Mesenchymal stem cell (in vitro differentiated cells and primary cell): Measurements from ENCODE around the gene CPNE4.

ENCODE experiments used
- DNase-seq: peaks from one replicate; pipeline ENCODE4 v3.0.0-alpha.2; 2013
- H2AFZ ChIP-seq: one replicate; pipeline ENCODE4 v1.6.1; 2013; ENCODE audit warnings: low read depth, mild to moderate bottlenecking, control low read depth, inconsistent platforms, low read length, moderate library complexity
- H2AK5ac ChIP-seq: 2 replicates; pipeline ENCODE4 v1.6.1; 2013; ENCODE audit warnings: low read length, moderate library complexity, mild to moderate bottlenecking, inconsistent platforms; ENCODE audit not compliant: severe bottlenecking
- H2BK120ac ChIP-seq: one replicate; pipeline ENCODE4 v1.6.1; 2013; ENCODE audit warnings: low read depth, mild to moderate bottlenecking, inconsistent platforms, low read length, moderate library complexity
- H2BK12ac ChIP-seq, 2 experiments: one replicate each; pipeline ENCODE4 v1.6.1; 2013; ENCODE audit warnings: inconsistent platforms in 2 of 2, low read length in 2 of 2, mild to moderate bottlenecking in 2 of 2, moderate library complexity in 2 of 2, control low read depth in 1 of 2
- H2BK15ac ChIP-seq: one replicate; pipeline ENCODE4 v1.6.1; 2013; ENCODE audit warnings: mild to moderate bottlenecking, low read depth, inconsistent platforms; ENCODE audit not compliant: poor library complexity, severe bottlenecking
- H2BK5ac ChIP-seq: 2 replicates; pipeline ENCODE4 v1.6.1; 2013; ENCODE audit warnings: low read depth, mild to moderate bottlenecking, low read length, control low read depth, inconsistent platforms; ENCODE audit not compliant: poor library complexity, severe bottlenecking
- H3K14ac ChIP-seq, 2 experiments: one replicate each; pipeline ENCODE4 v1.6.1; 2013; ENCODE audit warnings: inconsistent platforms in 2 of 2, low read length in 2 of 2, control low read depth in 1 of 2, mild to moderate bottlenecking in 1 of 2, moderate library complexity in 1 of 2
- H3K18ac ChIP-seq, 2 experiments: one replicate each; pipeline ENCODE4 v1.6.1; 2013; ENCODE audit warnings: inconsistent platforms in 2 of 2, low read length in 2 of 2, control low read depth in 1 of 2, low read depth in 1 of 2, mild to moderate bottlenecking in 1 of 2
- H3K23ac ChIP-seq, 2 experiments: one replicate each; pipeline ENCODE4 v1.6.1; 2013; ENCODE audit warnings: inconsistent platforms in 2 of 2, low read length in 2 of 2, mild to moderate bottlenecking in 2 of 2, moderate library complexity in 2 of 2, control low read depth in 1 of 2
- H3K27ac ChIP-seq: 2 replicates; pipeline ENCODE4 v1.5.1; 2013; ENCODE audit warnings: mild to moderate bottlenecking, moderate library complexity, low read length, control low read depth, inconsistent platforms; ENCODE audit not compliant: poor library complexity, severe bottlenecking
- H3K27me3 ChIP-seq, 2 experiments: 2 replicates each; pipeline versions ENCODE4 v1.6.1 to v1.7.0; 2013; ENCODE audit warnings: low read length in 2 of 2, mild to moderate bottlenecking in 2 of 2, moderate library complexity in 2 of 2, control low read depth in 1 of 2, inconsistent platforms in 1 of 2; ENCODE audit not compliant: control insufficient read depth in 1 of 2, insufficient read depth in 1 of 2
- H3K36me3 ChIP-seq, 2 experiments: 2 replicates each; pipeline versions ENCODE4 v1.6.1 to v1.7.0; 2013; ENCODE audit warnings: low read length in 2 of 2, control low read depth in 1 of 2, inconsistent platforms in 1 of 2, low read depth in 1 of 2, mild to moderate bottlenecking in 1 of 2; ENCODE audit not compliant: insufficient read depth in 2 of 2, control insufficient read depth in 1 of 2
- H3K4ac ChIP-seq, 2 experiments: one replicate each; pipeline ENCODE4 v1.6.1; 2013; ENCODE audit warnings: inconsistent platforms in 2 of 2, low read length in 2 of 2, mild to moderate bottlenecking in 2 of 2, moderate library complexity in 2 of 2, control low read depth in 1 of 2, low read depth in 1 of 2
- H3K4me1 ChIP-seq: 2 replicates; pipeline ENCODE4 v1.6.1; 2013; ENCODE audit warnings: low read depth, low read length, control low read depth; ENCODE audit not compliant: control insufficient read depth, insufficient read depth
- H3K4me2 ChIP-seq: 2 replicates; pipeline ENCODE4 v1.6.1; 2013; ENCODE audit warnings: low read length, mild to moderate bottlenecking, inconsistent platforms; ENCODE audit not compliant: poor library complexity, severe bottlenecking
- H3K4me3 ChIP-seq, 2 experiments: 2 replicates each; pipeline versions ENCODE4 v1.5.1 to v1.7.0; 2013; ENCODE audit warnings: low read length in 2 of 2, mild to moderate bottlenecking in 2 of 2, control low read depth in 1 of 2, low read depth in 1 of 2; ENCODE audit not compliant: insufficient read depth in 1 of 2
- H3K79me1 ChIP-seq: replicated peaks from 2 replicates; pipeline ENCODE4 v1.6.1; 2013; ENCODE audit warnings: mild to moderate bottlenecking, control low read depth, low read length, inconsistent platforms; ENCODE audit not compliant: poor library complexity, severe bottlenecking
- H3K9ac ChIP-seq: 2 replicates; pipeline ENCODE4 v1.7.0; 2013; ENCODE audit warnings: mild to moderate bottlenecking, low read length, moderate library complexity
- H3K9me3 ChIP-seq: 2 replicates; pipeline ENCODE4 v1.7.0; 2013; ENCODE audit warnings: mild to moderate bottlenecking, low read length; ENCODE audit not compliant: control insufficient read depth
- H4K8ac ChIP-seq: one replicate; pipeline ENCODE4 v1.6.1; 2013; ENCODE audit warnings: inconsistent platforms, mild to moderate bottlenecking, low read length, moderate library complexity
- H4K91ac ChIP-seq: one replicate; pipeline ENCODE4 v1.6.1; 2013; ENCODE audit warnings: mild to moderate bottlenecking, low read length, inconsistent platforms
- WGBS: methylation state at CpG from one replicate; pipeline ENCODE4 v1.1.7; 2013; ENCODE audit warnings: mixed read lengths; 5-methylcytosine and 5-hydroxymethylcytosine counted together

The CPNE4 gene

DNA sequence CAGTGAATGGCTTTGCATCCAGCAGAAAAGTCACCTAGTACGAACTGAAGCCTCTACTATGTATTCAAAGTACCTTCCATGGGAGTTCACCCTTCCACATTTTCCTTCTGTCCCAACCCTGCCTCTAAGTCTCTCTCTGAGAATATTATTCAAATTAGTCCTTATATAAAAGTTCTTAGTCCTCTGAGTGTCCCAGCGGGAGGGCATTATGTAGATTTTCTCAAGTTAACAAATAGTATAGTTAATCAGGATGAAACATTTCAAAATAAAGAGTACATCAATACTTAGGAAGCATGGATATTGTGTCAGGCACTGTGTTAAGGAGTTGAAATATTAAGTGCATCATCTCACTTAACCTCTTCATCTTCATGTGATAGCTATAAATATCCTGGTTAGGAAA is 223.3 kb downstream of the CPNE4 start:
- Histone ChIP-seq H3K23ac (no peak overlapping the region), H2BK12ac (no peak overlapping the region), H3K79me1 (no peaks in the 10 kb centered on the region), H3K4me3 (no peak overlapping the region), H2BK120ac (no peak overlapping the region), H4K8ac (no peak overlapping the region), H3K4ac (no peak overlapping the region), H2AK5ac (no peak overlapping the region), H3K9me3 (no peaks in the 10 kb centered on the region), H2BK15ac (no peak overlapping the region), H3K14ac (no peak overlapping the region), H2BK5ac (no peak overlapping the region), H3K9ac (no peak overlapping the region), H3K27ac (no peak overlapping the region), H3K18ac (no peak overlapping the region), H3K4me1 (no peaks in the 10 kb centered on the region), H3K27me3 (no peaks in the 10 kb centered on the region), H4K91ac (no peak overlapping the region), H2AFZ (no peak overlapping the region), H3K36me3 (no peaks in the 10 kb centered on the region), H3K4me2 (no peak overlapping the region)
- no peak for DNase-seq
- 64% methylated on average over 1 of the region's 2 CpGs for WGBS

DNA sequence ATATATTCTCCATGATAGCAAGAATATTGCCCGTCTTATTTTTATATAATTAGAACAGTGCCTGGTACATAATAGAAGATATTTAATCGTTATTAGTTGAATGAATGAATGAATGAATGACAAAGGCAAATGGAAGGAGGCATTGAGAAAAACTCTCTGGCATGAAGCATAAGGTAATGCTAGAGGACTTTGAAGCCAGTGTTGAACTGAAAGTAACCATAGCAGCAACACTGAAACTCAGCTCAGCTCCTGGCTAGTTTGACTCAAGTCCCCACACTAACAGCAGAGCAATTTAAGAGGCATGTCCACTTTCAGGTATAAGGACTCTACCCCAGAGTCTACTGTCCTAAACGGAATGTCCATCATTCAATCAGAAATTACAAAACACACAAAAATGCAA is 227.0 kb downstream of the CPNE4 start:
- H4K8ac ChIP-seq: no peak overlapping the region
- no peak overlapping the region for H2AFZ ChIP-seq
- H2BK15ac ChIP-seq: no peak overlapping the region
- no peak overlapping the region for H3K4me3 ChIP-seq
- H3K4ac ChIP-seq: no peak overlapping the region
- no peaks in the 10 kb centered on the region for H3K4me1 ChIP-seq
- H3K36me3 ChIP-seq: no peaks in the 10 kb centered on the region
- H2BK12ac ChIP-seq: no peak overlapping the region
- no peak overlapping the region for H2BK5ac ChIP-seq
- H2AK5ac ChIP-seq: no peak overlapping the region
- WGBS: 81% methylated on average over 3 of the region's 3 CpGs
- DNase-seq: no peak
- H2BK120ac ChIP-seq: no peak overlapping the region
- H3K18ac ChIP-seq: no peak overlapping the region
- no peaks in the 10 kb centered on the region for H3K79me1 ChIP-seq
- no peak overlapping the region for H3K4me2 ChIP-seq
- no peak overlapping the region for H3K27ac ChIP-seq
- H3K14ac ChIP-seq: no peak overlapping the region
- no peak overlapping the region for H3K23ac ChIP-seq
- H4K91ac ChIP-seq: no peak overlapping the region
- no peaks in the 10 kb centered on the region for H3K27me3 ChIP-seq
- no peak overlapping the region for H3K9ac ChIP-seq
- H3K9me3 ChIP-seq: no peaks in the 10 kb centered on the region

DNA sequence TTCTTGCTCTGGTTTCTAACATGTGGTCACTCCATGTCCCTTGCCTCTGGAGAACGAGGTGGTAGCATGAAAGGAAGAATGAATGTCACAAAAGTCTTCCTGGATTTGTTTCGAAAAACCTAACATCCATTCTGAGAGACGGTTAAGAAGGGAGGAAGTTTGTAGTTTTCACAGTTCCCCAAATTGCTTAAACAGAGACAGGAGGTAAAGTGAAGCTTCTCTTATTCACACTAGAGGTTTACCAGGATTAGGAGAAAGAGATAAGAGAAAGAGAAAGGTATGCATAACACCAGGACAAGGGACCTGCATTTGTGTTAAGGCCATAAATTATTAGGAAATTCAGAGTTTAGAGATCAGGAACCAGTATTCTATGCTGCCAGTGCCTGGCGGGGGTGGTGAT is 228.1 kb downstream of the CPNE4 start:
- Histone ChIP-seq H3K23ac (no peak overlapping the region), H2BK15ac (no peak overlapping the region), H3K36me3 (no peaks in the 10 kb centered on the region), H3K4me2 (no peak overlapping the region), H3K27me3 (no peaks in the 10 kb centered on the region), H2BK12ac (no peak overlapping the region), H3K4ac (no peak overlapping the region), H4K8ac (no peak overlapping the region), H3K18ac (no peak overlapping the region), H3K9ac (no peak overlapping the region), H3K4me3 (no peak overlapping the region), H3K4me1 (no peaks in the 10 kb centered on the region), H2BK5ac (no peak overlapping the region), H3K27ac (no peak overlapping the region), H2AK5ac (no peak overlapping the region), H2AFZ (no peak overlapping the region), H3K9me3 (no peaks in the 10 kb centered on the region), H3K14ac (no peak overlapping the region), H4K91ac (no peak overlapping the region), H3K79me1 (no peaks in the 10 kb centered on the region), H2BK120ac (no peak overlapping the region)
- WGBS: 40% methylated on average over 4 of the region's 4 CpGs
- no peak for DNase-seq

DNA sequence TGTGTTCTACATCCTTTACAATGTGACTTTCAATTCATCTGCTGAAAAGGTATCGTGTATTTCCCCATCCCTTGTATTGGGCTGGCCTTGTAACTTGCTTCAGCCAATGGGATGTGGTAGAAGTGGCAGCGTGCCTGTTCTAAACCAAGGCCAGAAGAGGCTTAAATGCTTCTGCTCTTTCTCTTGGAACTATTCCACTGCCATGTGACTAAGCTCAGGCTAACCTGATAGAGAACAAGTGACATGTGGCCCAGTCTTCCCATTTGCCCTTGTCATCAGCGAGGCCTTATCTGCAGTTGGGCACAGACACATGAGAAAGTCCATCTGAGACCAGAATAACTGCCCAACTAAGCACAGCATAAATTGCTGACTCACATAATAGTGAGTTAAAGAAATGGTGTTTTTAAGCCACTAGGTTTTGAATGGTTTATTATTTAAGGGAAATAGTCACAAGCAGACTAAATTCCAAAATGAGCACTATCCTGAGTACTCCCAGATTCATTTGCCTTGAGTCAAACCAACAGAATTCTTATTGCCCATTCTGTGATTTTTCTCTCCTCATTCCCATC is 230.2 kb downstream of the CPNE4 start:
- H3K27me3 ChIP-seq: no peaks in the 10 kb centered on the region
- no peak overlapping the region for H2BK12ac ChIP-seq
- no peak overlapping the region for H2BK15ac ChIP-seq
- H3K23ac ChIP-seq: no peak overlapping the region
- no peak overlapping the region for H3K4me2 ChIP-seq
- no peaks in the 10 kb centered on the region for H3K79me1 ChIP-seq
- no peak overlapping the region for H4K91ac ChIP-seq
- no peak overlapping the region for H2BK5ac ChIP-seq
- H3K4me3 ChIP-seq: no peak overlapping the region
- no peak overlapping the region for H3K9ac ChIP-seq
- no peak overlapping the region for H2AFZ ChIP-seq
- no peaks in the 10 kb centered on the region for H3K4me1 ChIP-seq
- H2AK5ac ChIP-seq: no peak overlapping the region
- no peak overlapping the region for H2BK120ac ChIP-seq
- H3K14ac ChIP-seq: no peak overlapping the region
- DNase-seq: no peak
- H3K9me3 ChIP-seq: no peaks in the 10 kb centered on the region
- 83% methylated on average over 2 of the region's 3 CpGs for WGBS
- H3K4ac ChIP-seq: no peak overlapping the region
- H3K27ac ChIP-seq: no peak overlapping the region
- no peak overlapping the region for H4K8ac ChIP-seq
- H3K36me3 ChIP-seq: no peaks in the 10 kb centered on the region
- H3K18ac ChIP-seq: no peak overlapping the region
